Subcutaneous adipose tissue (tissue), 4 donors: Measurements from ENCODE around the gene CHDH. TPM values are rescaled to one million over a fixed set of nuclear protein-coding genes. Genes with fewer than 3 reads are reported as not detected.

Experiments
- CTCF ChIP-seq: fragments of 450-650 bp; IDR thresholded peaks from one replicate; pipeline ENCODE4 v1.5.1; 2016; ENCODE audit warnings: low read depth, mild to moderate bottlenecking, control low read depth, antibody characterized with exemption, moderate library complexity
- total RNA-seq, 4 donors: library from RNA; depleted of rRNA; stranded (reverse); fragments of >200 nt; gene quantifications; one replicate each; pipeline ENCODE4 v1.1.0, GENCODE V29; 2016

Gene CHDH
- total RNA-seq, 4 donors from 2014 or later, result 0.19 to 2.2 (median 0.66) TPM

DNA sequence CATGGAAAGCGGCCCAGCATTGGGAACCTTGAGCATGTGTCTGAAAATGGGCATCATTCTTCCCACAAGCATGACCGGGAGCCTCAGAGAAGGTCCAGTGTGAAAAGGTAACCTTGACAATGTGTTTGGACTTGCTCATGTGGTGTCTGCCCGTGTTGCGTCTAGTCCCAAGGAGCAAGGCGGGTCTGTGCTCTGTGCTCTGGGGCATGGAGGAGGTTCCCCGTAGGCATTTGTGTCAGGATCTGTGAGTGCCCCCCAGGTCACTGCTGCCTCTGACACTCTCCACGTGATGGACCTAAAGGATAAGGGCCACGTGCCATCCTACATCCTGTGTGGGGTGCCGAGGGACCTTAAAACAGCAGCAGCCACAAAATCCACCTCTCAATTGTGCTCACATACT is 44.9 kb downstream of the CHDH start:
- TF ChIP-seq CTCF, result no peak

GRCh38 chr3:53800041-53800906 is 45.9 kb downstream of the CHDH start:
- TF ChIP-seq CTCF, result no peak

DNA sequence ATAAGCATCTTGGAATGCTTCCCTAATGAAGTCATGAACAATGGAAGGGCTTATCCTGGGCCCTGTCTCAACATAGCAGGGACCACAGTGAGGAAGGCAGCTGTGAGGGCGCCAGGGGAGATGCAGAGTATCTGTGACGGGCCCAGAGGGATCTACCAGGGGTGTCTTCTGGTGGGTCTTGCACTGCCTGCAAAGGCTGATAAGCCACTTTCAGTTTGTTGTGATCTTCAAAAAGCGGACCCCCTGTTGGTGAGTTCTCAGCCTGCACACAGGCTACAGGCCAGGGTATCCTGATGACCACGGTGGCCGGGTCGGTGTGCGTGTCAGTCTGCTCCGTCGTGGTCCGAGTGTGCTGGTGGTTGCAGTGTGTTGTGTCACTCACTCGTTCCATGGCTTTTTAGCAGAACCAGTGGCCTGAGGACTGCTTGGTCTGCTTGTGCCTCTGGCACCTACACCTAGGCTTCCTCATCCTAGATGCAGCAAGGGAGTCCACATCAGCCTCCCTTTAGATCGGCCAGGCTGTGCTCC is 46.8 kb downstream of the CHDH start:
- TF ChIP-seq CTCF, result no peak

GRCh38 chr3:53798144-53798543 is 48.1 kb downstream of the CHDH start:
- TF ChIP-seq CTCF, result no peak

- TF ChIP-seq CTCF, result no peak
Observed at GRCh38 chr3:53795789-53796560, 50.2 kb downstream of the CHDH start.

- no peak for TF ChIP-seq CTCF
Observed at GRCh38 chr3:53795176-53795575, 51.0 kb downstream of the CHDH start.

DNA sequence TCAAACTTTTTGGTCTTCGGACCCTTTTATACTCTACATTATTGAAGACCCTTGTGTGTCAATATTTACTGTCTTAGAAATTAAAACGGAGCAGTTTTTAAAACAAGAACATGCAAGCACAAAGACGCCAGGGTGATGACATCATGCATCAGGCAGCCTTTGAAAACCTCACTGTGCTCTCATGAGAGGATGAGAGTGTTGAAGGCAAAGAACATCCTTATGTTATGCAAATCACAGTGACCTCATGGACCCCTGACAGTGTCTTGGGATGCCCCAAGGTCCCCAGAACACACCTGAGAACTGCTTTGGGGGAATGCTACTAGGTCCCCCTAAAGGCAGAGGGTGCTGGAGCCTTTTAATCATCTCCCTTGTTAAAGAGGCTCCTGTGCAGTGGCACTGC is 51.6 kb downstream of the CHDH start:
- TF ChIP-seq CTCF, result no peak
